Esophagus muscularis mucosa (tissue), 4 donors: ENCODE measurements around the gene OTOS. TPM values are rescaled to one million over a fixed set of nuclear protein-coding genes. Genes with fewer than 3 reads are reported as not detected.

Source experiments
- DNase-seq: peaks from one replicate; pipeline ENCODE4 v3.0.0-alpha.2; 2017; ENCODE audit errors: extremely low spot score
- H3K27ac ChIP-seq, 4 donors: fragments of 200-600 bp; sonication (generic); replicated peaks in 1 of 4; 1 replicate in 3 of 4; 2 replicates in 1 of 4; pipeline ENCODE4 v1.5.1; 2016 to 2019; ENCODE audit warnings: mild to moderate bottlenecking in 1 of 4
- H3K27me3 ChIP-seq, 4 donors: fragments of 200-600 bp; sonication (generic); one replicate each; pipeline versions ENCODE4 v1.5.1 to v1.6.0; 2016 to 2019
- H3K36me3 ChIP-seq, 4 donors: fragments of 200-600 bp; sonication (generic); one replicate each; pipeline ENCODE4 v1.5.1; 2016 to 2019
- H3K4me1 ChIP-seq, 4 donors: fragments of 200-600 bp; sonication (generic); one replicate each; pipeline ENCODE4 v1.5.1; 2016 to 2019
- H3K4me3 ChIP-seq, 4 donors: fragments of 200-600 bp; sonication (generic); 1 replicate in 2 of 4; 2 replicates in 2 of 4; pipeline ENCODE4 v1.5.1; 2016 to 2019; ENCODE audit warnings: mild to moderate bottlenecking in 4 of 4, moderate library complexity in 1 of 4
- H3K9me3 ChIP-seq, 4 donors: fragments of 200-600 bp; sonication (generic); 1 replicate in 3 of 4; 2 replicates in 1 of 4; pipeline ENCODE4 v1.5.1; 2016 to 2019
- CTCF ChIP-seq, 3 experiments: fragments of 200-600 bp in 2 of 3; fragments of 450-650 bp in 1 of 3; sonication (generic) in 2 of 3; IDR thresholded peaks; one replicate each; pipeline ENCODE4 v1.5.1; 2017 to 2019; ENCODE audit warnings: antibody characterized with exemption in 3 of 3, mild to moderate bottlenecking in 2 of 3, moderate library complexity in 1 of 3
- EP300 ChIP-seq: sonication (generic); formaldehyde crosslinking; IDR thresholded peaks from one replicate; pipeline ENCODE4 v1.6.1; 2017; ENCODE audit warnings: antibody characterized with exemption
- POLR2A ChIP-seq: fragments of 450-650 bp; IDR thresholded peaks from one replicate; pipeline ENCODE4 v1.6.1; 2017; ENCODE audit warnings: antibody characterized with exemption, moderate library complexity, mild to moderate bottlenecking, low read depth
- POLR2AphosphoS5 ChIP-seq, 2 donors: sonication (generic); formaldehyde crosslinking; IDR thresholded peaks; one replicate each; pipeline ENCODE4 v1.6.1; 2017; ENCODE audit warnings: antibody characterized with exemption in 2 of 2
- WGBS: methylation state at CpG from one replicate; pipeline ENCODE4 v1.1.5; 2018; 5-methylcytosine and 5-hydroxymethylcytosine counted together
- intact Hi-C: fragments of 100-400 bp; cut with DNase I; formaldehyde crosslinking; loops from one replicate; pipeline ENCODE4 v1.15.1; 2023
- total RNA-seq, 4 donors: library from RNA; depleted of rRNA; stranded (reverse); fragments of >200 nt; gene quantifications; one replicate each; pipeline versions ENCODE4 v1.1.0 to v1.2.1, GENCODE V29; 2016

OTOS gene
- not detected for total RNA-seq

DNA sequence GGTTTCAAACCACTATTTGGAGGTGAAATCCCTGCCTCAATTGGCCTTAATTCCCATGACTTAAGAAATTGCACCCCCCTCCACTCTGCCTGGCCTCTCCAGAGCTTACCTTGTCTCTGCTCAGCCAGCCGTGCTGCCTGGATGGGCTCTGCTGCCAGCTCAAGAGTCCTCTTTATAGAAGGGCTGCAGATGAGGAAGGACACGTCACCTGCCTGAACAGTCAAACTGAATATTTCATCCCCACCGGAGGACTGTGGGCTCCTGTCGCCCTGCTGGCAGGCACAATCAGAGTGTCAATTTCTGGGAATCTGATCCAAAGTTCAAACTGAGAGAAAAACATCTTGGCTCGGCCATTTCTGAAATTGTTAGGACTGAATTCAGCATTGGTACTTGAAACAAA, at the start of gene OTOS:
TSS of gene OTOS (minus strand) at position 148 of the 400 bp plus-strand sequence. CDS start 332 bp downstream, outside the sequence.
- no peaks in the 10 kb centered on the region for H3K9me3 ChIP-seq
- TF ChIP-seq EP300 (no peak), POLR2AphosphoS5 (IDR thresholded peaks at IDR 0.05) (no peak), CTCF (IDR thresholded peaks at IDR 0.05) (no peak), POLR2A (no peak)
- H3K4me1 ChIP-seq = peaks cover 6 to 19% (median 18%) of the 10 kb centered on the region in 4 donors
- peaks cover 0 to 33% (median 0%) of the 10 kb centered on the region in 4 donors for H3K27me3 ChIP-seq
- 48% methylated on average over 5 of the region's 5 CpGs for WGBS
- H3K4me3 ChIP-seq = no peak within 1 kb of the TSS
- no peak for DNase-seq
- H3K36me3 ChIP-seq = no peaks in the 10 kb centered on the region
- intact Hi-C loops = loop anchor here (10.0 kb wide), 1 partner anchor 1106 kb away; no protein-coding TSS in a partner anchor
- H3K27ac ChIP-seq = no peak within 1 kb of the TSS

DNA sequence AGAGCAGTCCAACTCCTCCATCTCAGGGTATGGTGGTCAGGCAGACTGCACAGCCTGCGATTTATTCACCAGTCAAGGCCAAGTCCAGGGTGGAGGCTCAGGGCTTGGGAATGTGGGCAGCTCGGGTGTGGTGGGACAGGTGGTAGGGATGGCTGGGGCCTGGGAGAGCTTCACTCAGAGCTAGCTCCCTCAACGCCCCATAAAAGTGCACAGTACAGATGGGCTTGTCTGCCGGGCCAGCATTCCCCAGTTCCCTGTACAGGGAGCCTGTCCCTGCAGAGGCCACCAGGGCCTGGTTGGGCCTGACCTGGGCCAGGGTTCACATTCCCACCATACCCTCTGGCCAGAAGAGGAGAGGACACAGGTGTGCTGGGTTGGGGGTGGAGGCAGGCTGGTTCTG, 49.2 kb upstream of the OTOS start:
- no peak for DNase-seq
- no peaks in the 10 kb centered on the region for H3K36me3 ChIP-seq
- no peak overlapping the region for H3K27ac ChIP-seq
- no peak overlapping the region for H3K4me3 ChIP-seq
- no peaks in the 10 kb centered on the region for H3K4me1 ChIP-seq
- H3K9me3 ChIP-seq = no peaks in the 10 kb centered on the region
- TF ChIP-seq POLR2A (no peak), CTCF (IDR thresholded peaks at IDR 0.05) (no peak), POLR2AphosphoS5 (IDR thresholded peaks at IDR 0.05) (no peak), EP300 (no peak)
- 92% methylated on average over 3 of the region's 4 CpGs for WGBS
- peaks cover 0 to 32% (median 0%) of the 10 kb centered on the region in 4 donors for H3K27me3 ChIP-seq
- intact Hi-C loops = no loop called here

DNA sequence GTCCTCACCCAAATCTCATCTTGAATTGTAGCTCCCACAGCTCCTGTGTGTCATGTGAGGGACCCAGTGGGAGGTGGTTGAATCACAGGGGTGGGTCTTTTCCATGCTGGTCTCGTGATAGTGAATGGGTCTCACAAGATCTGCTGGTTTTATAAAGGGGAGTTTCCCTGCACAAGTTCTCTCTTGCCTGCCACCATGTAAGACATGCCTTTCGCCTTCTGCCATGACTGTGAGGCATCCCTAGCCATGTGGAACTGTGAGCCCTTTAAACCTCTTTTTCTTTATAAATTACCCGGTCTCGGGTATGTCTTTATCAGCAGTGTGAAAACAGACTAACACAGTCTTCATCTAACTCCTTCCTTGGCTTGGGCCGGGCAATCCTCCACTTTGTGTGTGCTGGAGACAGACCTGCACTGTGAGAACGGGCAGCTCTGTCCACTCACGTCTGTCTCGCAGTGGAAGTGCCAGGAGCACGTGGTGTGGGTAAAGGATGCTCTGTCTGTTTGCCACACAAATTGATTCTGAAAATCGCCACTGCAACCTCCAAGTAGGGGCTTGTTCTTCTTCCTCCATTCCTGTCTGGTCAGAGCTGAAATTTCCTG, 47.6 kb upstream of the OTOS start:
- Histone ChIP-seq H3K4me1 (no peaks in the 10 kb centered on the region), H3K9me3 (no peaks in the 10 kb centered on the region), H3K27ac (no peak overlapping the region), H3K36me3 (no peaks in the 10 kb centered on the region), H3K27me3 (peaks cover 0 to 32% (median 0%) of the 10 kb centered on the region in 4 donors), H3K4me3 (no peak overlapping the region)
- intact Hi-C loops = no loop called here
- DNase-seq = no peak
- TF ChIP-seq CTCF (IDR thresholded peaks at IDR 0.05) (no peak), EP300 (no peak), POLR2A (no peak), POLR2AphosphoS5 (IDR thresholded peaks at IDR 0.05) (no peak)
- WGBS = 87% methylated on average over 10 of the region's 10 CpGs

DNA sequence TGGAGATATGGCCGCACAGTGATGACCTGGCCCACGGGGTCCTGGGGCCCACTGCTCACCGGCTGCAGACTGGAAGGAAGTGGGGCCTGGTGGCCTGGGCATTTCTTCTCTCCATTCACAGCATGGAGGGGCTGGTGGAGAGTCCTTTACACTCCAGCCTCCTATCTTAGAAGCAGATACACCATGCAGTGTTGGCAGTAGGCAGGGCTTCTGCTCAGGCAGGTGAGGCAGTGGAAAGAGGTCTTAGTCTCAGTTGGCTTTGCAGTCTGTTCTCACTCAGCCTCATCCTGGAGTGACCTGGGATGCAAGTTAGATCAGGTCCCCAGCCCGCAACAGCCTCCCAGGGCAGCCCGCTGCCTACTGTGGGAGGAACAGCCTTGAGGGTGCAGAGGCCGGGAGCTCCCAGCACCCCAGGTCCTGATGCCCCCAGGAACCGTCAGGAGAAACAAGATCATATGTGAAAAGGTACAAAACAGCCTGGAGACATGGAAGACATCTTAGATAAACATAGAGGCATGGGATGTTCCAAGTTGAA, 45.8 kb upstream of the OTOS start:
- DNase-seq = no peak
- TF ChIP-seq CTCF (IDR thresholded peaks at IDR 0.05) = no peak
- no peak for TF ChIP-seq POLR2AphosphoS5 (IDR thresholded peaks at IDR 0.05)
- no peak for TF ChIP-seq EP300
- TF ChIP-seq POLR2A = no peak
- Histone ChIP-seq H3K4me3 (no peak overlapping the region), H3K4me1 (no peaks in the 10 kb centered on the region), H3K9me3 (no peaks in the 10 kb centered on the region), H3K27me3 (peaks cover 0 to 33% (median 0%) of the 10 kb centered on the region in 4 donors), H3K36me3 (no peaks in the 10 kb centered on the region), H3K27ac (no peak overlapping the region)
- 80% methylated on average over 7 of the region's 7 CpGs for WGBS
- intact Hi-C loops = no loop called here
